Body of pancreas (tissue), 4 donors: ENCODE data around the gene ANKRD28. TPM values are rescaled to one million over a fixed set of nuclear protein-coding genes. Genes with fewer than 3 reads are reported as not detected.

Experiments
- ATAC-seq: fragments of 150-250 bp; one replicate; pipeline ENCODE4 v1.9.1; 2016
- DNase-seq, 4 donors: peaks; one replicate each; pipeline ENCODE4 v3.0.0-alpha.2; 2019
- H3K27ac ChIP-seq, 4 donors: fragments of 200-600 bp; sonication (generic); 1 replicate in 3 of 4; 2 replicates in 1 of 4; pipeline versions ENCODE4 v1.5.1 to v1.6.1; 2016 to 2019; ENCODE audit warnings: mild to moderate bottlenecking in 1 of 4, mixed read lengths in 1 of 4, moderate library complexity in 1 of 4
- H3K27me3 ChIP-seq, 2 donors: fragments of 200-600 bp; sonication (generic); one replicate each; pipeline ENCODE4 v1.6.0; 2016; ENCODE audit warnings: mild to moderate bottlenecking in 1 of 2
- H3K36me3 ChIP-seq, 2 donors: fragments of 200-600 bp; sonication (generic); replicated peaks in 1 of 2; 2 replicates each; pipeline ENCODE4 v1.5.1; 2016; ENCODE audit warnings: low read depth in 2 of 2; ENCODE audit not compliant: insufficient read depth in 1 of 2
- H3K4me1 ChIP-seq: fragments of 200-600 bp; sonication (generic); one replicate; pipeline ENCODE4 v1.6.0; 2016
- H3K4me3 ChIP-seq, 2 donors: fragments of 200-600 bp; sonication (generic); 1 replicate in 1 of 2; 2 replicates in 1 of 2; pipeline ENCODE4 v1.5.1; 2016 to 2019
- H3K9me3 ChIP-seq, 3 donors: fragments of 200-600 bp; sonication (generic); 1 replicate in 2 of 3; 2 replicates in 1 of 3; pipeline ENCODE4 v1.5.1; 2016
- CTCF ChIP-seq, 7 experiments: fragments of 450-650 bp in 4 of 7; fragments of 200-600 bp in 3 of 7; sonication (generic) in 3 of 7; IDR thresholded peaks; one replicate each; pipeline ENCODE4 v1.5.1; 2016 to 2019; ENCODE audit warnings: antibody characterized with exemption in 7 of 7
- POLR2A ChIP-seq, 3 donors: fragments of 450-650 bp; IDR thresholded peaks; one replicate each; pipeline ENCODE4 v1.6.1; 2016; ENCODE audit warnings: antibody characterized with exemption in 3 of 3, mild to moderate bottlenecking in 2 of 3
- WGBS, 2 donors: methylation state at CpG; one replicate each; pipeline ENCODE4 v1.1.5; 2017; 5-methylcytosine and 5-hydroxymethylcytosine counted together
- intact Hi-C: fragments of 100-400 bp; cut with DNase I; formaldehyde crosslinking; loops from one replicate; pipeline ENCODE4 v1.15.1; 2023
- total RNA-seq, 2 donors: library from RNA; depleted of rRNA; stranded (reverse); fragments of >200 nt; gene quantifications; one replicate each; pipeline ENCODE4 v1.1.0, GENCODE V29; 2016

The ANKRD28 gene
- total RNA-seq, 2 donors from 2014 or later: 26.7 to 37.1 TPM

- Histone ChIP-seq H3K4me1 (peaks cover 24% of the 10 kb centered on the region), H3K27me3 (no peaks in the 10 kb centered on the region), H3K4me3 (no peak overlapping the region), H3K36me3 (no peaks in the 10 kb centered on the region), H3K27ac (no peak overlapping the region), H3K9me3 (no peaks in the 10 kb centered on the region)
- DNase-seq: no peak
- TF ChIP-seq CTCF (IDR thresholded peaks at IDR 0.05): no peak
- no peak for TF ChIP-seq POLR2A (IDR thresholded peaks at IDR 0.05)
- no peak for ATAC-seq
- WGBS, 2 donors: 90 to 92% methylated on average over 6 of the region's 6 CpGs
- intact Hi-C loops: no loop called here
Measured at GRCh38 chr3:15645246-15645645, 152.5 kb downstream of the ANKRD28 start.

DNA sequence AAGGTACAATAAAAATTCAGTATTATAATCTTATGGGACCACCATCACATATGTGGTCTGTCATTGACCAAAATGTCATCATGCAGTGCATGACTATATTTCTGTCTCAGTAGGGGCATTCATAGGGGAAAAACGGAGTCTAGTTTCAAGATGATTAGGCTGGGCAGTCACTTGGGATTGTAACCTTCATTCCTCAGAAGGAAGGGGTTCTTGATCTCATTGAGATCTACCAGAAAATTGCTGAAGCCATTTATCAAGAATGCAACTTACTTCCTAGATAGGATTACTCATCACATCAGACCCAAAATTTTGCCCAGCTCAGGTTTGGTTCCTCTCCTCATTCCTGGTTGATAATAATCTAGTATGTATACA, 158.9 kb downstream of the ANKRD28 start:
- intact Hi-C loops: no loop called here
- 92 to 96% methylated on average over 1 of the region's 1 CpG for WGBS, 2 donors

DNA sequence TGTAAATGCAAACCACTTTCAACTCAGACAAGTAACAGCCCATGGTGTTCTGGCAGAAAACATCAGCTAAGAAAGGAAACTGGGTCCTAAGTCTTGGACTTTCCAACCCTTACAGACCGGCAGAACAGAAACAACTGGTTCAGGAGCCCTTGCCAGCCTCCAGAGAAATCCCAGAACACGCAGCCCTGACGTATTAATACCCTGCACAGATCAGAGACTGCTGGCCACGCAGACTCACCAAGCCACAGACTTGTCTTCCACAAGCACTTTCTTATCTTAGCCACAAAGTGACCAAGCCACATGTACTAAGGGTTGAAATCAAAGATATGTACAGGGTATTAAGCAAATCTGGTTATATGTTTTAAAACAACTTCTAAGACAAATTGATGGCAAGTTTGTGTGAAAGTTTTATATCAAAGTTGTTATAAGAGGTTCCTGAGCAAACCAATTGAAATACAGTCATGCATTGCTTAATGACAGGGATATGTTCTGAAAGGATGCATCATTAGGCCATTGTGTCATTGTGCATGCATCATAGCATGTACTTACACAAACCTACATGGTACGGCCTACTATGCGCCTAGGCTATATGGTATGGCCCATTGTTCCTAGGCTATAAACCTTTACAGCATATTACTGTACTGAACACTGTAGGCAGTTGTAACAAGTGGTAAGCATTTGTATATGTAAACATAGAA, 159.4 kb downstream of the ANKRD28 start:
- no peak for DNase-seq
- TF ChIP-seq CTCF (IDR thresholded peaks at IDR 0.05) (no peak), POLR2A (IDR thresholded peaks at IDR 0.05) (no peak)
- no peak overlapping the region for H3K4me3 ChIP-seq
- peaks cover 23% of the 10 kb centered on the region for H3K4me1 ChIP-seq
- 89% methylated on average over 6 of the region's 6 CpGs for WGBS, 2 donors
- intact Hi-C loops: no loop called here
- no peaks in the 10 kb centered on the region for H3K36me3 ChIP-seq
- no peaks in the 10 kb centered on the region for H3K9me3 ChIP-seq
- ATAC-seq: no peak
- no peak overlapping the region for H3K27ac ChIP-seq
- no peaks in the 10 kb centered on the region for H3K27me3 ChIP-seq

More for the DNA sequence above, 158.9 kb downstream of the ANKRD28 start:
- Histone ChIP-seq H3K27me3 (no peaks in the 10 kb centered on the region), H3K4me3 (no peak overlapping the region), H3K4me1 (peaks cover 18% of the 10 kb centered on the region), H3K9me3 (no peaks in the 10 kb centered on the region), H3K27ac (no peak overlapping the region), H3K36me3 (no peaks in the 10 kb centered on the region)
- no peak for TF ChIP-seq CTCF (IDR thresholded peaks at IDR 0.05)
- TF ChIP-seq POLR2A (IDR thresholded peaks at IDR 0.05): no peak
- no peak for DNase-seq
- no peak for ATAC-seq

GRCh38 chr3:15637131-15637951, 160.4 kb downstream of the ANKRD28 start:
- intact Hi-C loops: no loop called here

More at GRCh38 chr3:15637131-15637951, 160.4 kb downstream of the ANKRD28 start:
- no peak overlapping the region for H3K4me3 ChIP-seq
- DNase-seq (no peak), ATAC-seq (no peak)
- H3K9me3 ChIP-seq: no peaks in the 10 kb centered on the region
- H3K36me3 ChIP-seq: no peaks in the 10 kb centered on the region
- no peaks in the 10 kb centered on the region for H3K27me3 ChIP-seq
- no peak for TF ChIP-seq CTCF (IDR thresholded peaks at IDR 0.05)
- H3K27ac ChIP-seq: no peak overlapping the region
- peaks cover 25% of the 10 kb centered on the region for H3K4me1 ChIP-seq
- WGBS, 2 donors: 72% methylated on average over 7 of the region's 7 CpGs
